ENCODE measurements around the gene ZNF474.

ZNF474 gene

DNA sequence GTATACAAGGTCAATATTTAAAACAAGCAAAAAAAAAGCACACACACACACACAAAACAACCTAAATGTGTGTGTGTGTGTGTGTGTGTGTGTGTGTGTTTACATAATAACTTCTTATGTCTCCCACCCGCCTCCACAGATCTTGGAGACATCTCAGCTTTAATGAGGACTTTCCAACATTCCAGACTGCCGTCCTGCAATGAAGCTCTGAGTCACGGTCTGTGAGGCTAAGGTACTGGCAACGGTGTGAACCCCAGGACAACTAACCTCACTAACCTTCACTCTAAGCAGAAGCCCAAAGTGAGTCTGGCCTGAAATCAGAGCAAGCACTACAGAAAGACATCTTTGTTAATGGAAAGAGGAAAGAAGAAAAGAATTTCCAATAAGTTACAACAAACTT, 22.3 kb downstream of the ZNF474 start:
- peak; percentile 92 for DNase-seq
- in situ Hi-C loops (cut with HindIII; ENCODE audit: low pct_ligation_motif_present, low sequenced_read_pairs): no loop called here
- no peak for TF ChIP-seq CTCF (IDR thresholded peaks at IDR 0.05; ENCODE audit: low read depth, low read length, missing control alignments)
- H3K27me3 ChIP-seq (replicated peaks): no peaks in the 10 kb centered on the region
- no peaks in the 10 kb centered on the region for H3K36me3 ChIP-seq (replicated peaks)
- H3K4me3 ChIP-seq (ENCODE audit: low read depth, low read length): no peak overlapping the region
- H3K27ac ChIP-seq: peak overlapping the region; percentile 76

- no peak for DNase-seq
- in situ Hi-C loops (cut with HindIII; ENCODE audit: low pct_ligation_motif_present, low sequenced_read_pairs): no loop called here
- TF ChIP-seq CTCF (IDR thresholded peaks at IDR 0.05; ENCODE audit: low read depth, low read length, missing control alignments): no peak
- Histone ChIP-seq H3K4me3 (ENCODE audit: low read depth, low read length) (no peak overlapping the region), H3K27me3 (replicated peaks) (no peaks in the 10 kb centered on the region), H3K36me3 (replicated peaks) (no peaks in the 10 kb centered on the region), H3K27ac (peak overlapping the region; percentile 76)
Observed at GRCh38 chr5:122152266-122152900, 23.0 kb downstream of the ZNF474 start.

DNA sequence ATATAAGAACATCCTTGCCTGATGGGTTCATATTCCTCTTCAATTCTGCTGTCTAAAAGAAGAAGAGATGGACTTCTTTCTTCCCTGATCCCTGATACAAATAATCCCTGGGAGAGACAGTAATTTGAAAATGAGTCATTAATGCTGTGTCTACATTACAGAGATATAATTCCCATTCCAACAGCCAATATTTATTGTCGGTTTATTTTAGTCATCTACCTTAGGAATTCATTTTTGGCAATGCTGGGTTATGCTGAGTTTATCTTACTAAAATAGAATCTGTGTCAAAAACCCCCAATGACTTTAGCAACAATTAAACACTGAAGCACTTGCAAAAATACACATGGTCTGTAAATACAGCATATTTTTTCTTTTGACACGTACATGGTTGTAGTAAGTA, 23.9 kb downstream of the ZNF474 start:
- TF ChIP-seq CTCF (IDR thresholded peaks at IDR 0.05; ENCODE audit: low read depth, low read length, missing control alignments): no peak
- in situ Hi-C loops (cut with HindIII; ENCODE audit: low pct_ligation_motif_present, low sequenced_read_pairs): no loop called here
- Histone ChIP-seq H3K36me3 (replicated peaks) (no peaks in the 10 kb centered on the region), H3K4me3 (ENCODE audit: low read depth, low read length) (no peak overlapping the region), H3K27me3 (replicated peaks) (no peaks in the 10 kb centered on the region), H3K27ac (peak overlapping the region; percentile 76)
- DNase-seq: no peak

GRCh38 chr5:122153774-122154173, 24.4 kb downstream of the ZNF474 start:
- DNase-seq: no peak
- no peak for TF ChIP-seq CTCF (IDR thresholded peaks at IDR 0.05; ENCODE audit: low read depth, low read length, missing control alignments)
- Histone ChIP-seq H3K27ac (peak overlapping the region; percentile 76), H3K27me3 (replicated peaks) (no peaks in the 10 kb centered on the region), H3K36me3 (replicated peaks) (no peaks in the 10 kb centered on the region), H3K4me3 (ENCODE audit: low read depth, low read length) (no peak overlapping the region)
- in situ Hi-C loops (cut with HindIII; ENCODE audit: low pct_ligation_motif_present, low sequenced_read_pairs): no loop called here

GRCh38 chr5:122154491-122154890, 25.1 kb downstream of the ZNF474 start:
- DNase-seq: no peak
- in situ Hi-C loops (cut with HindIII; ENCODE audit: low pct_ligation_motif_present, low sequenced_read_pairs): no loop called here
- no peak overlapping the region for H3K4me3 ChIP-seq (ENCODE audit: low read depth, low read length)
- TF ChIP-seq CTCF (IDR thresholded peaks at IDR 0.05; ENCODE audit: low read depth, low read length, missing control alignments): no peak
- no peaks in the 10 kb centered on the region for H3K36me3 ChIP-seq (replicated peaks)
- H3K27ac ChIP-seq: peak overlapping the region; percentile 76
- H3K27me3 ChIP-seq (replicated peaks): no peaks in the 10 kb centered on the region

- TF ChIP-seq CTCF (IDR thresholded peaks at IDR 0.05; ENCODE audit: low read depth, low read length, missing control alignments): peak; percentile 32
- peak; percentile 91 for DNase-seq
- in situ Hi-C loops (cut with HindIII; ENCODE audit: low pct_ligation_motif_present, low sequenced_read_pairs): no loop called here
- no peak overlapping the region for H3K4me3 ChIP-seq (ENCODE audit: low read depth, low read length)
- H3K27me3 ChIP-seq (replicated peaks): no peaks in the 10 kb centered on the region
- peak overlapping the region; percentile 76 for H3K27ac ChIP-seq
- no peaks in the 10 kb centered on the region for H3K36me3 ChIP-seq (replicated peaks)
Observed at GRCh38 chr5:122154910-122155309, 25.6 kb downstream of the ZNF474 start.
